MM.1S (cell line): ENCODE measurements around the gene EMP3.

Experiments used
- DNase-seq: peaks from one replicate; pipeline ENCODE4 v3.0.0-alpha.2; 2015
- H2AFZ ChIP-seq: fragments of 300-600 bp; sonication (generic); 2 replicates; pipeline ENCODE4 v1.6.0; 2016; ENCODE audit warnings: antibody characterized with exemption, low read length
- H3F3A ChIP-seq: fragments of 300-600 bp; sonication (generic); 2 replicates; pipeline ENCODE4 v1.6.1; 2016; ENCODE audit warnings: mild to moderate bottlenecking, antibody characterized with exemption, low read length, moderate library complexity, mixed read lengths; ENCODE audit not compliant: insufficient read depth
- H3K27ac ChIP-seq: fragments of 300-600 bp; sonication (generic); 2 replicates; pipeline ENCODE4 v1.5.1; 2016; ENCODE audit warnings: mild to moderate bottlenecking, low read length
- H3K27me3 ChIP-seq: fragments of 300-600 bp; sonication (generic); replicated peaks from 2 replicates; pipeline ENCODE4 v1.6.0; 2016; ENCODE audit warnings: low read length; ENCODE audit not compliant: insufficient read depth
- H3K36me3 ChIP-seq: fragments of 300-600 bp; sonication (generic); replicated peaks from 2 replicates; pipeline ENCODE4 v1.6.1; 2016; ENCODE audit warnings: mild to moderate bottlenecking, low read length, mixed read lengths; ENCODE audit not compliant: insufficient read depth
- H3K4me1 ChIP-seq: fragments of 300-600 bp; sonication (generic); 2 replicates; pipeline ENCODE4 v1.6.1; 2016; ENCODE audit warnings: low read length, mixed read lengths
- H3K4me2 ChIP-seq: fragments of 300-600 bp; sonication (generic); 2 replicates; pipeline ENCODE4 v1.6.0; 2016; ENCODE audit warnings: low read depth, low read length
- H3K4me3 ChIP-seq: fragments of 300-600 bp; sonication (generic); 2 replicates; pipeline ENCODE4 v1.5.1; 2016; ENCODE audit warnings: low read length, mixed read lengths
- H3K79me2 ChIP-seq: fragments of 300-600 bp; sonication (generic); 2 replicates; pipeline ENCODE4 v1.6.1; 2016; ENCODE audit warnings: mixed run types, low read length, mixed read lengths
- H3K9ac ChIP-seq: fragments of 300-600 bp; sonication (generic); 2 replicates; pipeline ENCODE4 v1.6.1; 2016; ENCODE audit warnings: low read length, mixed read lengths
- H3K9me2 ChIP-seq: fragments of 300-600 bp; sonication (generic); replicated peaks from 2 replicates; pipeline ENCODE4 v1.6.1; 2016; ENCODE audit warnings: mild to moderate bottlenecking, low read length, mixed read lengths; ENCODE audit not compliant: insufficient read depth
- H3K9me3 ChIP-seq: fragments of 300-600 bp; sonication (generic); replicated peaks from 2 replicates; pipeline ENCODE4 v1.6.1; 2016; ENCODE audit warnings: mild to moderate bottlenecking, low read length, mixed read lengths; ENCODE audit not compliant: insufficient read depth
- H4K20me1 ChIP-seq: fragments of 300-600 bp; sonication (generic); 2 replicates; pipeline ENCODE4 v1.6.1; 2016; ENCODE audit warnings: mild to moderate bottlenecking, low read length, moderate library complexity, mixed read lengths; ENCODE audit not compliant: insufficient read depth
- CTCF ChIP-seq: fragments of 300-600 bp; sonication (generic); IDR thresholded peaks from 2 replicates; pipeline ENCODE4 v1.5.1; 2016; ENCODE audit warnings: antibody characterized with exemption, low read length, mixed read lengths
- EZH2 ChIP-seq: fragments of 300-600 bp; sonication (generic); optimal IDR thresholded peaks from 2 replicates; pipeline ENCODE3; 2017; ENCODE audit warnings: low read depth, mild to moderate bottlenecking, antibody characterized with exemption, low read length, mixed read lengths
- EZH2phosphoT487 ChIP-seq: fragments of 300-600 bp; sonication (generic); IDR thresholded peaks from 2 replicates; pipeline ENCODE4 v1.6.1; 2018; ENCODE audit warnings: antibody characterized with exemption, low read length

The EMP3 gene

GRCh38 chr19:48296963-48297734, 28.2 kb upstream of the EMP3 start:
- Histone ChIP-seq H3K4me3 (no peak overlapping the region), H3F3A (no peaks in the 10 kb centered on the region), H3K9ac (no peak overlapping the region), H3K27me3 (peaks cover 71% of the 10 kb centered on the region), H3K36me3 (no peaks in the 10 kb centered on the region), H3K9me2 (no peaks in the 10 kb centered on the region), H2AFZ (no peak overlapping the region), H4K20me1 (no peaks in the 10 kb centered on the region), H3K9me3 (no peaks in the 10 kb centered on the region), H3K27ac (no peak overlapping the region), H3K4me2 (no peak overlapping the region), H3K4me1 (no peaks in the 10 kb centered on the region), H3K79me2 (no peaks in the 10 kb centered on the region)
- TF ChIP-seq EZH2 (no peak), EZH2phosphoT487 (no peak), CTCF (no peak)
- DNase-seq = no peak

- Histone ChIP-seq H4K20me1 (no peaks in the 10 kb centered on the region), H3K4me3 (no peak overlapping the region), H3K79me2 (no peaks in the 10 kb centered on the region), H3K4me1 (no peaks in the 10 kb centered on the region), H3K9me2 (no peaks in the 10 kb centered on the region), H3K9ac (no peak overlapping the region), H3K36me3 (no peaks in the 10 kb centered on the region), H3K4me2 (no peak overlapping the region), H3F3A (no peaks in the 10 kb centered on the region), H2AFZ (no peak overlapping the region), H3K27ac (no peak overlapping the region), H3K9me3 (no peaks in the 10 kb centered on the region), H3K27me3 (peaks cover 73% of the 10 kb centered on the region)
- DNase-seq = no peak
- no peak for TF ChIP-seq EZH2phosphoT487
- TF ChIP-seq CTCF = no peak
- TF ChIP-seq EZH2 = no peak
These were observed 27.4 kb upstream of the EMP3 start for GRCh38 chr19:48297975-48298374.

GRCh38 chr19:48301886-48302599, 23.3 kb upstream of the EMP3 start:
- H3K9me2 ChIP-seq = no peaks in the 10 kb centered on the region
- no peaks in the 10 kb centered on the region for H3K4me1 ChIP-seq
- H3F3A ChIP-seq = no peaks in the 10 kb centered on the region
- H3K27ac ChIP-seq = no peak overlapping the region
- no peaks in the 10 kb centered on the region for H4K20me1 ChIP-seq
- H3K4me2 ChIP-seq = no peak overlapping the region
- H3K9me3 ChIP-seq = no peaks in the 10 kb centered on the region
- no peaks in the 10 kb centered on the region for H3K79me2 ChIP-seq
- DNase-seq = no peak
- TF ChIP-seq EZH2 = no peak
- no peak for TF ChIP-seq CTCF
- no peak for TF ChIP-seq EZH2phosphoT487
- no peak overlapping the region for H3K9ac ChIP-seq
- H3K4me3 ChIP-seq = no peak overlapping the region
- H3K36me3 ChIP-seq = no peaks in the 10 kb centered on the region
- H3K27me3 ChIP-seq = peaks cover 75% of the 10 kb centered on the region
- H2AFZ ChIP-seq = no peak overlapping the region
